WTC11 (cell line): ENCODE measurements around the gene ZNF723.

Experiments used
- ATF2 ChIP-seq: sonication (generic); formaldehyde crosslinking; IDR thresholded peaks from 2 replicates; pipeline ENCODE4 v1.8.1; 2022; ENCODE audit warnings: low read depth, missing genetic modification reagents, borderline replicate concordance
- SMAD3 ChIP-seq: sonication (generic); formaldehyde crosslinking; IDR thresholded peaks from 2 replicates; pipeline ENCODE4 v1.8.0; 2022; ENCODE audit warnings: missing genetic modification reagents, mild to moderate bottlenecking, borderline replicate concordance
- USF2 ChIP-seq: sonication (generic); formaldehyde crosslinking; IDR thresholded peaks from 2 replicates; pipeline ENCODE4 v1.8.1; 2023; ENCODE audit warnings: mild to moderate bottlenecking, missing genetic modification reagents, moderate library complexity
- TF ChIP-seq, protein P1 (sequence below): fragments of 200-600 bp; IDR thresholded peaks from 2 replicates; pipeline ENCODE4 v1.8.0; 2022; ENCODE audit warnings: antibody characterized with exemption
- TF ChIP-seq, protein P2 (sequence below): fragments of 250-450 bp; sonication (Bioruptor Pico); IDR thresholded peaks from 2 replicates; pipeline ENCODE4 v2.1.2; 2022; ENCODE audit warnings: mild to moderate bottlenecking, moderate library complexity
- TF ChIP-seq, protein P3 (sequence below): sonication (generic); formaldehyde crosslinking; IDR thresholded peaks from 2 replicates; pipeline ENCODE4 v1.8.1; 2022; ENCODE audit warnings: low read depth, mild to moderate bottlenecking, moderate library complexity, missing genetic modification reagents, borderline replicate concordance

DNA sequence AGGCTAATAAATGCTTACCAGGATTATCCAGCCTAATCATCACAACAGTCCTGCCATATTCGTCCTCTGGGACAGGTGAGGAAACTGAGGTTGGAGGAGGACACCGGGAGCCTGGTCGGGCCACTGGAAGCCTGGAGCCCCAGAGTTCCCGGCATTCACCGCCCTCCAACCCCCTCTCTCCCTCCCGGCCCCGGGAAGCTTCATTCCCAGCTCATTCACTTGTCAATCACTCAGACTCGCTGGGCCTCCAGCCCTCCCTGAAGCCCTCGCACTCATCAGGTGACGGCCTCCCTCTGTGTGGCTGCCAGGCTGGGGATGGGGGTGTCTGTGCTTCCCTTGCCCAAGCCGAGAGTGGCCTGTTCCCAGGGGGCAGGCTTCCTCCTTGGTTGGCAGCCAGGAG lies 25.7 kb upstream of the ZNF723 start:
- TF ChIP-seq USF2: no peak
- TF ChIP-seq, protein P1, sequence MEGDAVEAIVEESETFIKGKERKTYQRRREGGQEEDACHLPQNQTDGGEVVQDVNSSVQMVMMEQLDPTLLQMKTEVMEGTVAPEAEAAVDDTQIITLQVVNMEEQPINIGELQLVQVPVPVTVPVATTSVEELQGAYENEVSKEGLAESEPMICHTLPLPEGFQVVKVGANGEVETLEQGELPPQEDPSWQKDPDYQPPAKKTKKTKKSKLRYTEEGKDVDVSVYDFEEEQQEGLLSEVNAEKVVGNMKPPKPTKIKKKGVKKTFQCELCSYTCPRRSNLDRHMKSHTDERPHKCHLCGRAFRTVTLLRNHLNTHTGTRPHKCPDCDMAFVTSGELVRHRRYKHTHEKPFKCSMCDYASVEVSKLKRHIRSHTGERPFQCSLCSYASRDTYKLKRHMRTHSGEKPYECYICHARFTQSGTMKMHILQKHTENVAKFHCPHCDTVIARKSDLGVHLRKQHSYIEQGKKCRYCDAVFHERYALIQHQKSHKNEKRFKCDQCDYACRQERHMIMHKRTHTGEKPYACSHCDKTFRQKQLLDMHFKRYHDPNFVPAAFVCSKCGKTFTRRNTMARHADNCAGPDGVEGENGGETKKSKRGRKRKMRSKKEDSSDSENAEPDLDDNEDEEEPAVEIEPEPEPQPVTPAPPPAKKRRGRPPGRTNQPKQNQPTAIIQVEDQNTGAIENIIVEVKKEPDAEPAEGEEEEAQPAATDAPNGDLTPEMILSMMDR: no peak
- TF ChIP-seq, protein P2, sequence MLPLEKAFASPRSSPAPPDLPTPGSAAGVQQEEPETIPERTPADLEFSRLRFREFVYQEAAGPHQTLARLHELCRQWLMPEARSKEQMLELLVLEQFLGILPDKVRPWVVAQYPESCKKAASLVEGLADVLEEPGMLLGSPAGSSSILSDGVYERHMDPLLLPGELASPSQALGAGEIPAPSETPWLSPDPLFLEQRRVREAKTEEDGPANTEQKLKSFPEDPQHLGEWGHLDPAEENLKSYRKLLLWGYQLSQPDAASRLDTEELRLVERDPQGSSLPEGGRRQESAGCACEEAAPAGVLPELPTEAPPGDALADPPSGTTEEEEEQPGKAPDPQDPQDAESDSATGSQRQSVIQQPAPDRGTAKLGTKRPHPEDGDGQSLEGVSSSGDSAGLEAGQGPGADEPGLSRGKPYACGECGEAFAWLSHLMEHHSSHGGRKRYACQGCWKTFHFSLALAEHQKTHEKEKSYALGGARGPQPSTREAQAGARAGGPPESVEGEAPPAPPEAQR (CRISPR knock-in tag): no peak
- TF ChIP-seq SMAD3 (CRISPR knock-in tag): no peak
- TF ChIP-seq, protein P3, sequence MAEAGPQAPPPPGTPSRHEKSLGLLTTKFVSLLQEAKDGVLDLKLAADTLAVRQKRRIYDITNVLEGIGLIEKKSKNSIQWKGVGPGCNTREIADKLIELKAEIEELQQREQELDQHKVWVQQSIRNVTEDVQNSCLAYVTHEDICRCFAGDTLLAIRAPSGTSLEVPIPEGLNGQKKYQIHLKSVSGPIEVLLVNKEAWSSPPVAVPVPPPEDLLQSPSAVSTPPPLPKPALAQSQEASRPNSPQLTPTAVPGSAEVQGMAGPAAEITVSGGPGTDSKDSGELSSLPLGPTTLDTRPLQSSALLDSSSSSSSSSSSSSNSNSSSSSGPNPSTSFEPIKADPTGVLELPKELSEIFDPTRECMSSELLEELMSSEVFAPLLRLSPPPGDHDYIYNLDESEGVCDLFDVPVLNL (CRISPR knock-in tag): no peak
- no peak for TF ChIP-seq ATF2 (CRISPR knock-in tag)
